ENCODE data around the gene HPSE2. TPM values are rescaled to one million over a fixed set of nuclear protein-coding genes. Genes with fewer than 3 reads are reported as not detected.

The HPSE2 gene
- total RNA-seq, 4 donors from 2014 or later, result 0.57 to 3.6 (median 1.5) TPM

DNA sequence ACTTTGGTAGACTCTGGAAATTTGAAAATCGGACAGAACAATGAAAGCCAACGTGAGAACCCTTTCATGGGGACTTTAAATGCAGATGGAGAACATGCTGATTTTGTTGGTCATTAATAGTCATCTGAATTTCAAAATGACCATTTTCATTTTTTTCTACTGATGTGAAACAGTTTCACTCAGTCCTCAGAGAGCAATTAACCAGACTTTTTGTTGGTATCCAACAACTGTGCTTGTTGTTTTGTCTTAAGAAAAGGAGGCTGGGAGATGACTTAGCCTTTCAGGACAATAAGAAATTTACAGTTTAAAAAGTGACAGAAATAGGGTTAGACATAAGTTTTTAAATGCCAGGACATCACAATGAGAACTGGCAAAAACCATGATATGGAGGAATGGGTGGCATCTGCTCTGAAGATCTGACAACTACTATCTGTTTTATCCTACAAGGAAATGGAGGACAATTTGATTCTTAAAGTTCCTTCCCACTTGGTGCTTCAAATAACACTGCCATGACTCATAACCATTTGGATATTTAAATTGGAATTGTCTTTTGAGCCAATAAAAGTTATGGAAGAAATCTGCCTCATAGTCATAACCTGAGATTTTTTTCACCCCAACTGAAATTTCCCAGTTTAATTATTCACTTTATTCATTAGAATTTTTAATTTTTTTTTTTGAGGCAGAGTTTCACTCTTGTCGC lies 701.8 kb downstream of the HPSE2 start:
- intact Hi-C loops (cut with DNase I; ENCODE audit: low total_unique reads), result no loop called here
- WGBS, 2 donors, result 74 to 79% methylated on average over 3 of the region's 3 CpGs
- no peak overlapping the region for H3K4me3 ChIP-seq (ENCODE audit: low read depth, poor library complexity, severe bottlenecking)
- no peak for TF ChIP-seq CTCF (IDR thresholded peaks at IDR 0.05)
- no peak for TF ChIP-seq POLR2A (IDR thresholded peaks at IDR 0.05)
- DNase-seq (ENCODE audit: low spot score in 2 of 2), result no peak

GRCh38 chr10:98533241-98533640 lies 702.4 kb downstream of the HPSE2 start:
- no peak for DNase-seq (ENCODE audit: low spot score in 2 of 2)
- TF ChIP-seq POLR2A (IDR thresholded peaks at IDR 0.05), result no peak
- no peak for TF ChIP-seq CTCF (IDR thresholded peaks at IDR 0.05)
- WGBS, 2 donors, result 54 to 58% methylated on average over 3 of the region's 3 CpGs
- H3K4me3 ChIP-seq (ENCODE audit: low read depth, poor library complexity, severe bottlenecking), result no peak overlapping the region
- intact Hi-C loops (cut with DNase I; ENCODE audit: low total_unique reads), result no loop called here

- 87 to 89% methylated on average over 9 of the region's 9 CpGs for WGBS, 2 donors
- no peak for TF ChIP-seq POLR2A (IDR thresholded peaks at IDR 0.05)
- H3K4me3 ChIP-seq (ENCODE audit: low read depth, poor library complexity, severe bottlenecking), result no peak overlapping the region
- intact Hi-C loops (cut with DNase I; ENCODE audit: low total_unique reads), result no loop called here
- DNase-seq (ENCODE audit: low spot score in 2 of 2), result no peak
Measured at GRCh38 chr10:98528805-98529183, 706.9 kb downstream of the HPSE2 start.

DNA sequence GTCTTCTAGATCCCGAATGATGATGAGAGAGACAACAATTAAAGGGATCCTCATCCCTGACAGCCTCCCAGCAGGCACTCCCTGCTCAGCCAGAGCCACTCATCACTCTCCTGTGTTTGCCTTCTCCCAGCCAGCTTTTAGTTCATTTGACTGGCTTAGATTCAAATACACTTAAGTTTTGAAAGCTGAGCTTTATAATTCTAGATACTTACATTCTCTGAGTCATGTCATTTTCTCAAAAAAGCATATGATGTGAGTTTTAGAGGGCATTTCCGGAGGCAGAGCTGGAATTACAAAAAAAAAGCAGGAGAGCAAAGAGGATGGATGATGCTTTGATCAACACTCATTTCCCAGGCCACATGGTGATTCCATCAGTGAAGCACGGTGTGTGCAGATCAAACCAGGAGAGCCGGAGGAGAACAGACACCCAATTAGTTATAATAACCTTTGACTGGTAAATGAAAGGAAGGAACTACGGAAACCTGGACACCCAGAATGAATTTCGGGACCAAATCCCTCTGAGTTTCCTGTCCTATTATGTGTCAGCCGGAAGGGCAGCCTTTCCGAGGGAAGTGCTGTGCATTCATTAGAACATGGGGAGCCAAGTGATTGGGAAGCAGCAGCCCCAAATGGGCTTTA lies 707.4 kb downstream of the HPSE2 start:
- WGBS, 2 donors, result 57 to 58% methylated on average over 8 of the region's 8 CpGs
- intact Hi-C loops (cut with DNase I; ENCODE audit: low total_unique reads), result no loop called here

DNA sequence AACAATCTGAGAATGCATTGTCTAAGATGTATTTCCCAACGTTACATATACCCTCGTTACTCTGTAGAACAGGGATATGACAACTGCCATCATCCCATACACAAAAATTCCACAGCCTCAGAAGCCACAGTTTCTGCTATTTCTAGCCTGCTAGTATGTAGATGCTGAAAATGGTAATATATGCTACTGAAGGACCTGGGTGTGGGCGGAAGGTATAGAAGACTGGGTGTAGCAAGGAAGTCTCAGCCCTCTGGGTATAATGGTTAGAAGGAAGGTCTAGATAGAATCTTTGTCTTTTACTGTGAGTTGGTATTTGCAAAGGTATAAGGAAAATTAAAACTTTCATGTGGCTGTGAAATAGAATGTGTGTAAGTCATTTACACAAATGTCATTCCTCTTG lies 709.7 kb downstream of the HPSE2 start:
- no peak for DNase-seq (ENCODE audit: low spot score in 2 of 2)
- intact Hi-C loops (cut with DNase I; ENCODE audit: low total_unique reads), result no loop called here
- TF ChIP-seq CTCF (IDR thresholded peaks at IDR 0.05) (no peak), POLR2A (IDR thresholded peaks at IDR 0.05) (no peak)
- H3K4me3 ChIP-seq (ENCODE audit: low read depth, poor library complexity, severe bottlenecking), result no peak overlapping the region
- WGBS, 2 donors, result 76 to 86% methylated on average over 3 of the region's 3 CpGs

More for the DNA sequence above, 707.4 kb downstream of the HPSE2 start:
- H3K4me3 ChIP-seq (ENCODE audit: low read depth, poor library complexity, severe bottlenecking), result no peak overlapping the region
- no peak for TF ChIP-seq CTCF (IDR thresholded peaks at IDR 0.05)
- no peak for TF ChIP-seq POLR2A (IDR thresholded peaks at IDR 0.05)
- DNase-seq (ENCODE audit: low spot score in 2 of 2), result no peak

- 95 to 96% methylated on average over 8 of the region's 8 CpGs for WGBS, 2 donors
- intact Hi-C loops (cut with DNase I; ENCODE audit: low total_unique reads), result no loop called here
- TF ChIP-seq POLR2A (IDR thresholded peaks at IDR 0.05), result no peak
- no peak for TF ChIP-seq CTCF (IDR thresholded peaks at IDR 0.05)
- no peak for DNase-seq (ENCODE audit: low spot score in 2 of 2)
- H3K4me3 ChIP-seq (ENCODE audit: low read depth, poor library complexity, severe bottlenecking), result no peak overlapping the region
Measured at GRCh38 chr10:98524124-98524523, 711.5 kb downstream of the HPSE2 start.
